Erythroblast (primary cell): Measurements from ENCODE around the gene PDCD1.

ENCODE experiments used
- GATA1 ChIP-seq: IDR thresholded peaks from 2 replicates; pipeline ENCODE4 v1.6.1; 2011; ENCODE audit warnings: low read depth, mild to moderate bottlenecking, control low read depth, low read length, moderate library complexity
- POLR2A ChIP-seq: IDR thresholded peaks from 2 replicates; pipeline ENCODE4 v1.6.1; 2011; ENCODE audit warnings: mild to moderate bottlenecking, low read length

DNA sequence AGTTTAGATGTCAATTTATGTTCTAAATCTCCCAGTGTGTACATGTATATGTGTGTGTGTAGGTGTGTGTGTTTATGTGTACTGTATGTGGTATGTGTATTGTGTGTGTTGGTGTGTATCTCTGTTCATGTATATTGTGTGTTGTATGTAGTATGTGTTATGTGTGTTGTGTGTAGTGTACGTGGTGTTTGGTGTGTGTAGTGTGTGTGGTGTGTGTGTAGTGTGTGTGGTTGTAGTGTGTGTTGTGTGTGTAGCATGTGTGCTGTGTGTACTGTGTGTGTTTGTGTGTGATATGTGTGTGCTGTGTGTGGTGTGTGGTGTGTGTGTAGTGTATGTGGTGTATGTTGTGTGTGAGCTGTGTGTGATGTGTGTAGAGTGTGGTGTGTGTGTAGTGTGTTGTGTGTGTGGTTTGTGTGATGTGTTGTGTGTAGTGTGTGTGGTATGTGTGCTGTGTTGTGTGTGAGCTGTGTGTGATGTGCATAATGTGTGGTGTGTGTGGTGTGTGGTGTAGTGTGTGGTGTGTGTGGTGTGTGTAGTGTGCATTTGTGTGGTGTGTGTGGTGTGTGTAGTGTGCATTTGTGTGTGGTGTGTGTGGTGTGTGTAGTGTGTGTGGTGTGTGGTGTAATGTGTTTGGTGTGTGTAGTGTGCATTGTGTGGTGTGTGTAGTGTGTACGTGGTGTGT is 5.6 kb upstream of the PDCD1 start:
- no peak for TF ChIP-seq POLR2A
- TF ChIP-seq GATA1: no peak
